ENCODE data around the gene FBXL13. TPM values are rescaled to one million over a fixed set of nuclear protein-coding genes. Genes with fewer than 3 reads are reported as not detected.
"Not testable (repeated sequence)": the region's sequence is repeated elsewhere in the genome, so short reads cannot be mapped to it uniquely, and the experiment has no call there.

The FBXL13 gene
- polyA plus RNA-seq, 1 experiment, result 0.20 TPM

GRCh38 chr7:103037476-103037822 is 37.1 kb downstream of the FBXL13 start:
- Histone ChIP-seq H3K36me3 (ENCODE audit: control insufficient read depth, insufficient read depth, low read length) (no peaks in the 10 kb centered on the region), H3K4me3 (ENCODE audit: low read depth, low read length) (no peak overlapping the region), H3K27me3 (ENCODE audit: control insufficient read depth, insufficient read depth, low read length) (no peaks in the 10 kb centered on the region)
- ChIA-PET CTCF (no interaction called here), POLR2A (no interaction called here)
- no peak for TF ChIP-seq CTCF (IDR thresholded peaks at IDR 0.05; ENCODE audit: insufficient read depth, low read depth, low read length)
- no peak for DNase-seq (ENCODE audit: low read depth)

GRCh38 chr7:103034318-103034717 is 40.3 kb downstream of the FBXL13 start:
- H3K4me3 ChIP-seq (ENCODE audit: low read depth, low read length); H3K36me3 ChIP-seq (ENCODE audit: control insufficient read depth, insufficient read depth, low read length); CTCF ChIA-PET; POLR2A ChIA-PET; H3K27me3 ChIP-seq (ENCODE audit: control insufficient read depth, insufficient read depth, low read length); DNase-seq (ENCODE audit: low read depth): not testable (repeated sequence)

- H3K36me3 ChIP-seq (ENCODE audit: control insufficient read depth, insufficient read depth, low read length), result no peaks in the 10 kb centered on the region
- no peak for DNase-seq (ENCODE audit: low read depth)
- H3K27me3 ChIP-seq (ENCODE audit: control insufficient read depth, insufficient read depth, low read length), result no peaks in the 10 kb centered on the region
- no peak for TF ChIP-seq CTCF (IDR thresholded peaks at IDR 0.05; ENCODE audit: insufficient read depth, low read depth, low read length)
- CTCF ChIA-PET, result no interaction called here
- H3K4me3 ChIP-seq (ENCODE audit: low read depth, low read length), result no peak overlapping the region
- POLR2A ChIA-PET, result no interaction called here
These were observed 42.8 kb downstream of the FBXL13 start for GRCh38 chr7:103031781-103032180.

GRCh38 chr7:103031024-103031423 is 43.6 kb downstream of the FBXL13 start:
- no peak for DNase-seq (ENCODE audit: low read depth)
- Histone ChIP-seq H3K4me3 (ENCODE audit: low read depth, low read length) (no peak overlapping the region), H3K27me3 (ENCODE audit: control insufficient read depth, insufficient read depth, low read length) (no peaks in the 10 kb centered on the region), H3K36me3 (ENCODE audit: control insufficient read depth, insufficient read depth, low read length) (no peaks in the 10 kb centered on the region)
- TF ChIP-seq CTCF (IDR thresholded peaks at IDR 0.05; ENCODE audit: insufficient read depth, low read depth, low read length), result no peak
- ChIA-PET POLR2A (no interaction called here), CTCF (no interaction called here)

GRCh38 chr7:103025341-103025740 is 49.3 kb downstream of the FBXL13 start:
- H3K4me3 ChIP-seq (ENCODE audit: low read depth, low read length), result no peak overlapping the region
- no peak for TF ChIP-seq CTCF (IDR thresholded peaks at IDR 0.05; ENCODE audit: insufficient read depth, low read depth, low read length)
- CTCF ChIA-PET, result no interaction called here
- POLR2A ChIA-PET, result no interaction called here
- H3K36me3 ChIP-seq (ENCODE audit: control insufficient read depth, insufficient read depth, low read length), result no peaks in the 10 kb centered on the region
- H3K27me3 ChIP-seq (ENCODE audit: control insufficient read depth, insufficient read depth, low read length), result no peaks in the 10 kb centered on the region
- no peak for DNase-seq (ENCODE audit: low read depth)

GRCh38 chr7:103023578-103023977 is 51.0 kb downstream of the FBXL13 start:
- CTCF ChIA-PET; POLR2A ChIA-PET; H3K27me3 ChIP-seq (ENCODE audit: control insufficient read depth, insufficient read depth, low read length); DNase-seq (ENCODE audit: low read depth); H3K36me3 ChIP-seq (ENCODE audit: control insufficient read depth, insufficient read depth, low read length); H3K4me3 ChIP-seq (ENCODE audit: low read depth, low read length): not testable (repeated sequence)

GRCh38 chr7:103021490-103021889 is 53.1 kb downstream of the FBXL13 start:
- H3K36me3 ChIP-seq (ENCODE audit: control insufficient read depth, insufficient read depth, low read length); POLR2A ChIA-PET; CTCF ChIA-PET; DNase-seq (ENCODE audit: low read depth); H3K4me3 ChIP-seq (ENCODE audit: low read depth, low read length); H3K27me3 ChIP-seq (ENCODE audit: control insufficient read depth, insufficient read depth, low read length): not testable (repeated sequence)

- H3K27me3 ChIP-seq (ENCODE audit: control insufficient read depth, insufficient read depth, low read length); POLR2A ChIA-PET; CTCF ChIA-PET; H3K36me3 ChIP-seq (ENCODE audit: control insufficient read depth, insufficient read depth, low read length); H3K4me3 ChIP-seq (ENCODE audit: low read depth, low read length); DNase-seq (ENCODE audit: low read depth): not testable (repeated sequence)
These were observed 53.7 kb downstream of the FBXL13 start for GRCh38 chr7:103020876-103021275.

- H3K36me3 ChIP-seq (ENCODE audit: control insufficient read depth, insufficient read depth, low read length); POLR2A ChIA-PET; CTCF ChIA-PET; H3K4me3 ChIP-seq (ENCODE audit: low read depth, low read length); DNase-seq (ENCODE audit: low read depth); H3K27me3 ChIP-seq (ENCODE audit: control insufficient read depth, insufficient read depth, low read length): not testable (repeated sequence)
These were observed 56.3 kb downstream of the FBXL13 start for GRCh38 chr7:103018295-103018694.
